GM19328 (cell line): Measurements from ENCODE around the gene ELOB.

Source experiments
- ATAC-seq: cut with Tn5 transposase; IDR thresholded peaks from one replicate; pipeline ENCODE4 v1.9.1; 2021; ENCODE audit warnings: mild to moderate bottlenecking, moderate library complexity; ENCODE audit not compliant: unreplicated experiment

ELOB gene

GRCh38 chr16:2784358-2785100, 7.4 kb upstream of the ELOB start:
- ATAC-seq: no peak

GRCh38 chr16:2783581-2784357, 6.7 kb upstream of the ELOB start:
- no peak for ATAC-seq

GRCh38 chr16:2782583-2783351, 5.7 kb upstream of the ELOB start:
- ATAC-seq: no peak

DNA sequence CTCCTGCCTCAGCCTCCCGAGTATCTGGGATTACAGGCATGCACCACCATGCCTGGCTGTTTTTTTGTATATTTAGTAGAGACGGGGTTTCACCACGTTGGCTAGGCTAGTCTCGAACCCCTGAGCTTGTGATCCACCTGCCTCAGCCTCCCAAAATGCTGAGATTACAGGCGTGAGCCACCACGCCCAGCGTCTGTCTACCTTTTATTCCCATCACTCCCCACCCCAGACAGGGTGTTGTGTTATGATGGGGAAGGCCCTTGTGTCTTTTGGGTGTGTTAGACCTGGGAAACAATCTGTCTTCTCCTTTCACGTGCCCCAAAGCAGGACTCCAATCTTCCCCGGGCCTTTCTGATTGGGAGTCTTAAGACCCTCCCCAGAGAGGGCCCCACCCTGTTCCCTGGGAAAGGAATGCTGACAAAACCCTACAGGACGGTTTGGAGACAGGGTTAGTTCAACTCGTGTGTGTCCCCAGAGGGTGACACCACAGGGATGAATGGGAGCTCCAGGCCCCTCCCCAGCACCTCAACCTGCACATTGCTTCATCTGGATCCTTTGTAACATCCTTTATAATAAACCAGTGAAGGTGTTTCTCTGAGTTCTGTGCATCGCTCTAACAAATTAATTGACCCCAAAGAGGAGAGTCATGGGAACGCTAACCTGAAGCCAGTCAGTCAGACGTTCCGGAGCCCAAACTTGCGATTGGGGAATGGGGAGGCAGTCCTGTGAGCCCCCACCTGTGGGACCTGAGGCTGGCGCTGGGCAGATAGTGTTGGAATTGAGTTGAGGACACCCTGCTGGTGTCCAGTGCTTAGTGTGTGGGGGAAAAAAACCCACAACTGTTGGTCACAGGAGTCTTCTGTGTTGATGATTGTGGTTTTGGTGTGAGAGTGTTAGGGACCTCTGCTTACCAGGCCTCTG, 3.2 kb upstream of the ELOB start:
- no peak for ATAC-seq

DNA sequence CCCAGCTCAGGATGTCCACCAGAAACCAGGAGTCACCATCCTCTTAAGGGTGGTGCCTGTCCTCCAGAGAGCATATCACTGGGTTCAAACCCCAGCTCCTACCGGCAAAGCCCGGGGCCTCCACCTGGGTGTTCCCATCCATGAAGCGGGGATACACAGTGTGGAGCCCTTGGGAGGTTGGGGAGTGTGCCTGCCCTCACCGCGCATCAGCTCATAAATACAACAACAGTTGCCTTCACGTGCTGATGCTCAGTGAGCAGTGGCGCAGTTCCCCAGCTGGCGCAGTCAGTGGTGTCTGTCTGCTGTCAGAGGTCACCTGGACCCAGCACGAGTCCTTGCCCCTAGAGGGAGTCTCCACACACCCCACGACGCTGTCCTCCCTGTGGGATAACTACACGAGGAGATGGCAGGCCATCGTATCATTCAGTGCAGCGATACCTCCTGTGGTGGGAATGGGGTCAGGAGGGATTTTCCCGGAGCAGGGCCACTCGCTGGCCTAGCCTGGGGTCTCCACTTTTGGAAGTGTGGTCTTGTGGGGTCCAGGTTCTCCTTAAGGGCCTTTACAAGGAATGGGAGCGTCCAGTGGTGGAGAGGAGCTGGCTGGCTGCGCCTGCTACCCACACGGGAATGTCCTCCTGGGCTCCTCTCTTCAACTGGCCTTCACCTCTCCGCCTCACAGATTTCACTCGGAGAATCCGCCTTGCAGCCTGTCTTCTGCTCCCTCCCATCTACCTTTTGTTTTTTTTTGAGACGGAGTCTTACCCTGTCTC, 2.3 kb upstream of the ELOB start:
- no peak for ATAC-seq

GRCh38 chr16:2778630-2778958, 1.5 kb upstream of the ELOB start:
- ATAC-seq: no peak

DNA sequence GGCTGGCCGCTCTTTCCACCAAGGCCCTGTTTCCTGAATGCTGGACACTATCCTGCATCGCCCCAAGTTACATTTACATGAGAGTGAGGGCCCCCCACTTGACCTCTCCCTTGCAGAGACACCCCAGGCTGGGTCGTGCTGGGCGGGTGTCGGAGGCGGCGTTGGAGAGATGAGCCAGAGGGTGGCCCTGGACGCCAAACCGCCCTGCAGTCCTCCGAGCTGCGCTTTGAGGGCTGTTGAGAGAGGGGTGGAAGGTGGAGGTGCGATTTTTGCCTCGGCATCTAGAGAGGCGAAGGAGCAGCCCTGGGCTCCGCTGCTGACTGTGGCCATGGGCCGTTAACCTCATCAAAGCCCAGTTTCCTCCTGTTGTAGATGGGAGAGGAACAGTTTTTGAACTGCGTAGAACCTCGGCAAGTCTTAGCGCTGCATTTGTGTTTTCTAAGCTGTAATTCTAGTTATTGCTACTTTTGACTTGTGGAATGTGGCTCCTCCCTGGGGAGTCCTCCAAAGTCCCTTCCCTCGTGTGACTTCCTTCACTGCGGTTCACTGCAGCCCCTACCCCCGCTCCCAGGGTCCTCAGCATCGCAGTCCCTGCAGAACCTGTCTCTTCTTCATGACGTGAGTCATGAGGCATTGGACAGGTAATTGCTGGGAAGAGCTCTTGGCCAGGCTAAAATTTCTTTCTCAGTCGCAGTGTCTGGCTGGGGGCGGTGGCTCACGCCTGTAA, 986 bp upstream of the ELOB start:
- ATAC-seq: no peak

DNA sequence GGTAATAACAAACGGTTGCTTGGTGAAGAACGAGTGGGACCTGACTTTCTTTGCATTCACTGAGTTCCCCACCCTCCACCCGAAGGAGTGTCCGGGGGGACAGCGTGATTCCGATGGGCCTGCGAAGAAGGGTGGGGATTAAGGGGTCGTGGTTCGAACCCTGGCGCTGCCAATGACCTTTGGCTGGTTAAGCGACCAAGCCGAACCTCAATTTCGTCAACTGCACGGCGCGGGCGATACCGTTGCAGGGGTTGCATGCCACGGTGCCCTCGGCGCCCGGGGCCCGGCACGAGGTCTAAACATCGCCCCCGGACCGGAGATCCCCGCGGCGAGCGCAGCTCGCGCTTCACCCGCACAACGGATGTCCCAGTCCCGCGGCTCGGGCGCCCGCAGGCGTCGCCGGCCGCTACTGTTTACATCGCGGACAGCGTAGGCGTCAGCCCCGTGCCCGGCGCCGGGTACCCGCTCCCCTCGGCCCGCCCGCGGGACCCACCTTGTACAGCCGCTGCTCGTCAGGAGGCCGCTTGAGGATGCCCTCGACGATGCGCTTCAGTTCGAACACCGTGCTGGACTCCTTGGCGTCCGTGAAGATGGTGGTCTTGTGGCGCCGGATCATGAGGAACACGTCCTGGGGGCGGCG, 460 bp downstream of the ELOB start:
- ATAC-seq: peak; percentile 27

DNA sequence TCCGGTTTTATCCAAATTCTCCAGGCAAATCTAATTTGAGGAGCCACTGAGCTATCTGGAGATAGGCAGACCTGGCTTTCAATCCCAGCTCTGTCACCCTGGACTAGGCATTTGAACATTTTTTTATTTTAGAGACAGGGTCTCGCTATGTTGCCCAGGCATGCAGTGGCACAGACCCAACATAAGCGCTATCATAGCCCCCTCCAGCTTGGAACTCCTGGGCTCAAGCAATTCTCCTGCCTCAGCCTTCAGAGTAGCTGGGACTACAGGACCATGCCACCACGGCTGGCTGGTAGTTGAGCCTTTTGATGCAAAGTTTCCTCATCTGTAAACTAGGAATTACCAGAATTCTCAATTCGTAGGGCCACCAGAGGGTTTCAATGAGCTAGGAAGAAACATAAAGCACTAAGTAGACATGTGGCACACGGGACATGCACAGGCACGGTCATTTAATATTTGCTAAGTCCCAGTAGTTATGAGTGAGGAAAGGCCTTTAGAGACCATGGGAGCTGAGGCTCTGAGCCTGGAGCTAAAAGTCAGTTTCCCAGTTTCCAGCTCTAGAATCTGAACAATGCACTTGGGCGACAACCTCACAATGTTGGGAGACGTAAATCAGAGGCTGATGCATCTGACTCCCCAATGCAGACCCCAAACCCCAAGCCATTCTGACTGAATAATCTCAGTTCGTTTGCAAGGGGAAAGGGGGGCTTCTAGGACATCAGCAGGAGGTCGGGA, 1.1 kb downstream of the ELOB start:
- no peak for ATAC-seq

DNA sequence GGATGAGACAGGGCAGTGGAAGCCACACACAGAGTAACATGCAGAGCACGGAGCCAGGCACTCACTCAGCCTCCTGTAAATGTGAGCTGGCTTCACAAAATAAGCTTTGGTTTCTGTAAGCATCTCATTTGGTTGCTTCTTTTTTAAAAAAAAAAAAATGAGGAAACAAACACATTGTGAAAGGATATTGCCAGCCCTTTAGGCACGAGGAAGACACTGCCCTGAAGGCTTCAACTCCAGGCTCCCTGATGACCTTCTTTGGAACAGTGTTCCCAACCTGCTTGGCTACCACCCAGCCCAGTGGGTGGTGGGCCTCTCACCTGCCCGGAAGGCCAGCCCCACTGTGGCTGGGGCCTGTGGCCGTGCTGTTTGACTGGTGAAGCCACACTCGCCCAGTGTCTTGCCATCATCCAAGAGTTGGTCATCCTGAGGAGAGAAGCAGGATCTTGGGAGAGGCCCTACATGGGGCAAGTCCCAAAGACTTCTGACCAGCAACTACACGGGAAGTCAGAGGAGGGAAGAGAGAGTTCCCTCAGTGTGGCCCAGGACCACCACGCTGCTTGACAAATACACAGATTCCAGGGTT, 1.9 kb downstream of the ELOB start:
- ATAC-seq: no peak

GRCh38 chr16:2774161-2774891, 2.8 kb downstream of the ELOB start:
- ATAC-seq: no peak

GRCh38 chr16:2773188-2773968, 3.7 kb downstream of the ELOB start:
- no peak for ATAC-seq

- ATAC-seq: no peak
These were observed 5.3 kb downstream of the ELOB start for GRCh38 chr16:2771496-2772402.

DNA sequence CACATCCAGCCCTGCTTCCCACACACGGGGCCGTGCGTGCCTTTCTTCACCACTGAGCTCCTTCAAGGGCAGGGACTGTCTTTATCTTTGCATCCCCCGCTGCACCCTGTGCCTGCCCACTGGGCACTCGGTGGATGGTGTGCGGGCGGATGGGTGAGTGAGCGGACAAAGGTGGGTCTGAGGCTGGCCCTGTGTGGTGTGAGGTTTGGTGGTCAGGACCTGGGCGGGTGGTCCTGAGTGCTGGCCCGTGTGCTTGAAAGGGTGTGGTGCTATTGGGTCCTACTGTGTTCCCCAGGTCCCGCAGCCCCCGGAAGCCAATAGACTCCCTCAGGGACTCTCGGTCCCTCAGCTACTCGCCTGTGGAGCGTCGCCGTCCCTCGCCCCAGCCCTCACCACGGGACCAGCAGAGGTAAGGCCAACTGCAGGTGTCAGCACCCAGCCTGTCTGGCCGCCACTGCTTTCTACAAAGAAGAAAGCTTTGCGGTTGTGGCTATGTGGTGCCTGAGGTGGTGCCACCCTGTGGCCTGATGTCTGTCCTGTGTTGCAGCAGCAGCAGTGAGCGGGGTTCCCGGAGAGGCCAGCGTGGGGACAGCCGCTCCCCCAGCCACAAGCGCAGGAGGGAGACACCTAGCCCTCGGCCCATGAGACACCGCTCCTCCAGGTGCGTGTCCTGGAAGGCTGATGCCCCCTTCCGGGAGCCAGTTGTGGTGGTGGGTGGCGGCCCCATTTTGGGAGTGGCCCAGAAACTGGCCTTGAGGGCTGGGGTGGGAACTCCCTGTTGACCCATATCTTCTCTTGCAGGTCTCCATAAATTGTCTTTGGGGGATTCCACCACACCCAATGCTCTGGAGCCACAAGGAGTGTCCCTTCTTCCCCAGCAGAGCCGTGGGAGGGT, 6.8 kb downstream of the ELOB start:
- no peak for ATAC-seq
